Stimulated activated naive CD8-positive, alpha-beta T cell treated with anti-CD3 and anti-CD28 coated beads, Interleukin-15, amount 100 ng/mL, for 72 hours (primary cell): ENCODE results near the gene CD55.

Source experiments
- ATAC-seq: fragments of 150-1000 bp; cut with Tn5 transposase; 2 replicates; pipeline ENCODE4 v1.10.0; 2021; ENCODE audit warnings: mild to moderate bottlenecking, moderate library complexity
- DNase-seq, 2 donors: peaks; one replicate each; pipeline ENCODE4 v3.0.0; 2021 to 2022
- H3K27ac Mint-ChIP-seq, 2 donors: one replicate each; pipeline ENCODE4 v1.8.0; 2022; ENCODE audit warnings: mild to moderate bottlenecking in 2 of 2, mixed read lengths in 2 of 2, moderate library complexity in 2 of 2
- H3K27me3 Mint-ChIP-seq: one replicate; pipeline ENCODE4 v1.8.0; 2022; ENCODE audit warnings: mixed read lengths
- H3K4me1 Mint-ChIP-seq: one replicate; pipeline ENCODE4 v1.8.0; 2022; ENCODE audit warnings: mild to moderate bottlenecking, mixed read lengths
- H3K4me3 Mint-ChIP-seq, 2 donors: one replicate each; pipeline ENCODE4 v1.8.0; 2022; ENCODE audit warnings: mild to moderate bottlenecking in 2 of 2, mixed read lengths in 2 of 2, moderate library complexity in 1 of 2
- H3K9me3 Mint-ChIP-seq, 2 donors: one replicate each; pipeline ENCODE4 v1.8.0; 2022; ENCODE audit warnings: mixed read lengths in 2 of 2

CD55 gene

DNA sequence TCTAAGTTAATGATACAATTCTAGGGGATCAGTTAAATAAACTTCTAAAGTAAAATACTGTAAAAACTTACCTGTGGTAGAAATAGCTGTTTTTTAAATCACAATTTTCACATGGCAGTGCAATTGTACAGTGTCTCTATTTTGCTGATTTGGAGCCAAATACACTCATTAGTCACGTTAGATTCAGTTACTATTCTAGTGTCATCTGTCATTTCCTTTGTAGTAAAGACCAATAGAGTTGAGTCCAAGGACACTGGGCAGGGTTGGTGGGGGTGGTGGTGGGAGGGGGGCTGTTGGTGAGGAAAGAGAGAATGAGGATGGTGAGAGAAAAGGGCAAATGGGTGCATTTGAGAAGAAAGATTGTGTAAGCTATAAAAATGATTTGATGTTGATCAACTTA, 33.6 kb downstream of the CD55 start:
- ATAC-seq (no peak), DNase-seq (no peak)
- no peaks in the 10 kb centered on the region for H3K27me3 Mint-ChIP-seq
- H3K4me1 Mint-ChIP-seq = peaks cover 58% of the 10 kb centered on the region
- H3K9me3 Mint-ChIP-seq = peaks cover 11 to 13% of the 10 kb centered on the region in 2 donors
- H3K27ac Mint-ChIP-seq = no peak overlapping the region
- H3K4me3 Mint-ChIP-seq = peak overlapping the region in 1 of 2 donors; percentile 9

DNA sequence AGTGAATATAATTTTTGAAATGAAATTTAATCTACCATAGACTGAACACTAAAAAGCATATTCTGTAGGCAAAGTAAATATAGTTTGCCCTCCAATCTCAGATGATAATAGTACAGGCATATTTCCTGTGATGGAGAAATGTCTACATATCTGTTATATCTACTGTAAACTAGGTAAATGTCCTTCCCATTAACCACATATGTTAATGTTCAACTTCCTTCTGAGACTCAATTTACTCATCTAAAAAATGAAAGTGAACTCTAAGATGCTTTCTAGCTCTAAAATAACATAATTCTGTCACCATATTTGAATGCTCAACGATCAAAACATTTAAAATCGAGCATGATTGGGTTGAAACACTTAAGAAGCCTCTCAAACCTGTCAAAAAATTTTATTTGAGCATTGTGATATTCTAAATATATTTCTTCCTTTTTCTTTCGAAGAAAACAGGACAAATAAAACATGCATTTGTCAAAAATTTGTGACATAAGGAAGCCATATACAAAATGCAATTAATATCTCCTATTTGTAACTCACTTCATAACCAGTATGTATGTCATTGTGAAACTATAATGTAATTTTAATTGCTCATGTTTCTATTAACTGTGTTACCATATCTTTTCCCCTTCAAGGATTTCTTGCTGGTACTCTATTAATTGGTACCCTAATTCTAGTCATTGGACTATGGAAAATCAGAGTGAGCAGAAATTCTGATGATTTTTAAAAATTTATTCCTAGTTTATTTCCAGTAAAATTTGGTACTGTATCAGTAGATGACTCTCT, 34.2 kb downstream of the CD55 start:
- no peaks in the 10 kb centered on the region for H3K27me3 Mint-ChIP-seq
- no peak overlapping the region for H3K27ac Mint-ChIP-seq
- peak overlapping the region in 1 of 2 donors; percentile 9 for H3K4me3 Mint-ChIP-seq
- H3K4me1 Mint-ChIP-seq = peaks cover 52% of the 10 kb centered on the region
- no peak for ATAC-seq
- DNase-seq = no peak
- peaks cover 5 to 7% of the 10 kb centered on the region in 2 donors for H3K9me3 Mint-ChIP-seq

DNA sequence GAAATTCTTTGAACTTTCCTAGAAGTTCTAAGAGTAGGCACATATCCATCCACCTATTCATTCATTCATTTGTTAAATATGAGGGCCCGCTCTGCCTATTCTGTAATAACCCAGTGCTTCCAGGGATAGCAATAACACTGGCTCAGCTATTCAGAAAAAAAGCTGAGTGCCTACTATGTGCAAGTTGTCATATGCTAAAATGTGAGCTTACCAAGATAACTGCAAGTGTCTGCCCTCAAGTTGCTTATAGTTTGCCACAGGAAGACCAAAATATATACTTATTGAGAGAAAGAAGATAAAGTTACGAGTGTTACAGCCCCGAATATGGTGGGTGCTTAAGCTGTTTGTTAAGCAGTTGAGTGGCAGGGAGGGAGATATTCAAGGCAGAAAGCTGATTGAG, 39.6 kb downstream of the CD55 start:
- H3K4me3 Mint-ChIP-seq = no peak overlapping the region
- H3K27ac Mint-ChIP-seq = no peak overlapping the region
- no peak for DNase-seq
- no peak for ATAC-seq
- H3K27me3 Mint-ChIP-seq = no peaks in the 10 kb centered on the region
- no peaks in the 10 kb centered on the region for H3K9me3 Mint-ChIP-seq
- H3K4me1 Mint-ChIP-seq = peaks cover 4% of the 10 kb centered on the region

DNA sequence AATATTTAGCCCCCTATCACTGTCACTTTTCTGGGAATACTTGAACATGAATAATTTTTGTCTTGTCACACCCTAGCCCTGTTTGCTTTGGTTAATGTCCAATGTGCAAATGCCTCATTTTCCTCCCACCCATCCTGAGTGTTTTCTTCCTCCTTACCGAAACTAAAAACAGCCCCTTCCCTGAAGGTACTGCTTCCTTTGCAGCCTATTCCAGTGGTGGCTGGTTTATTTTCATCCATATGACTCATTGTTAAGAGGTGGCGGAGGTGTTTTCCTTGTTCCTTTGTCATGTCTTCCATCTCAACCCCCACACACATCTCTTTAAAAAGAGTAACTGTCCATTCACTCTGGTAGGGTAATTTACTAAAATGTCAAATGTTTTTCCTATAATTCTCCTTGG, 40.4 kb downstream of the CD55 start:
- Mint-ChIP-seq H3K27me3 (no peaks in the 10 kb centered on the region), H3K9me3 (no peaks in the 10 kb centered on the region), H3K27ac (no peak overlapping the region), H3K4me1 (no peaks in the 10 kb centered on the region), H3K4me3 (no peak overlapping the region)
- ATAC-seq (no peak), DNase-seq (no peak)

DNA sequence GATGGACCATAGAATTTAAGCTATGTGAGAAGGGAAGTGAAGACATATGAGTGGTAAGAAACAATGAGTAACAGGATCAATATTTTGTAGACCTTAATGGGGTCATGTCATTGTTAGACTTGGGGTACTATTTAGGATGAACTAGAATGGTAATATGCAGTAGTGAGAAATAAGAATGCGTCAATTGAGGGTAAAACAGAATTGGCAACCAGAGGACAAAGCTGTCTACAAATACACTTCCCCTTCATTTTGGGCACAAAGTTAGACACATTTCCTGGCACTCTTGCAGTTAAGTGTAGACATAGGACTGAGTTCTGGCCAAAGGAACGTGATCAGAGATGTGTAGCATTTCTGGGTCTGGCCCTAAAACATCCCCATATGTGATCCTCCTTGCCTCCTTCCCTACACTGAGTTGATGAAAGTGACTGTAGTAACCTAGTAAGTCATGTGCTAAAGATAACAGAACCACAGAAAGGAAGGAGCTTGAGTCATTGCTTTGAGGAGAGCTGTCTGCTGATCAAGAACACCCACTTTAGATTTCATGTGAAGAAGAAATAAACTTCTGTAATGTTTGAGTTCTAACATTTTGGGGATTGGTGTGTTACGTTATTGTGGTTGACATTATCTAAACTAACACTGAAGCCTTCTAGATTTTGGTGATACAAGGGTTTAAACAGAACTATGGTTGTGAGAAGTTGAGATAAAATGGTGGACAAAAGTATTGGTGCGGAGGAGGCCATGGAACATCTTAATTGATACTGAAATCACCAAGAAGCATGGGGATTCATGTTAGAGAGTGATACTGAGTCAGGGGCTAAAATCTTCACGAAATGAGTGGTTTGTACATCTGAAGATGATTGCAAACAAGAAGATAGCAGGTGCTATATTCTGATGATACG, 41.7 kb downstream of the CD55 start:
- ATAC-seq = peak; percentile 95
- H3K27me3 Mint-ChIP-seq = no peaks in the 10 kb centered on the region
- no peak overlapping the region for H3K27ac Mint-ChIP-seq
- H3K4me1 Mint-ChIP-seq = no peaks in the 10 kb centered on the region
- H3K9me3 Mint-ChIP-seq = no peaks in the 10 kb centered on the region
- H3K4me3 Mint-ChIP-seq = no peak overlapping the region
- peak; percentile 25 to 40 for DNase-seq

DNA sequence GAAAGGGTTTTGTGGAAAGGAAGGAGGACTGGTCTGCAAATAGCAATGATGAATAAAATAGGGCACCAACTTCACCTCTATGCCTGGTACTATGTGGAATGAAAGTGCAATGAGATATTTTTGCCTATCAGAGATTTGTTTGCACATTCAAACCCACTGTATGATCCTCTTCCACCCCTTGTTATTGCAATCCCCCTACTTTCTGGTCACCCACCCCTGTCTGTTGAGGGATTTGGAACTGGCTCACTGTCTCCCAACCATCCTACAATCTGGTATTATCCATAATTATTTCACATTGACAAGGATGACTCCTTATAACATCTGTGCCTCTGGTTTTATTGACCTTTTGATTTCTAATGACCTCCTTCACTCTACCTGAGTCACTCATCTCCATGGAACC, 42.4 kb downstream of the CD55 start:
- ATAC-seq (no peak), DNase-seq (no peak)
- Mint-ChIP-seq H3K9me3 (no peaks in the 10 kb centered on the region), H3K4me3 (no peak overlapping the region), H3K4me1 (no peaks in the 10 kb centered on the region), H3K27me3 (no peaks in the 10 kb centered on the region), H3K27ac (no peak overlapping the region)

DNA sequence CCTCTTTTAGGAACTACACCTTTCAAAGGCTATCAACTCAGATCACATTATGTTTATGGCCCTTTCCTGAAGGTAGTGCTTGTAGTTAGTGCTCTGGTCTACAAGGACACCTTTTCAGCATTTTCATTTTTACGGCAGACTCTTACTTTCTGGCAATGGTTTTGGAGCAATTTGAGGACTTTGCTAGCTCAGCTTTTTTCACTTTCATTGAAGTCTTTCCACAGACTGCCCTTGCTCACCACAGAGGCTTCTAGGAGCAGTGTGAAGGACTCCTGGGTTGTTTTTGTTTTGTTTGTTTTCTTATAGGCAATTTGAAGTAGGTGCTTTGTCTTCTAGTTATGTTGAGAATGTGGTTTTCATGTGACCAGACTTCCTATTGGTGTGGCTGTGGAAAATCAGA, 43.1 kb downstream of the CD55 start:
- Mint-ChIP-seq H3K27ac (no peak overlapping the region), H3K27me3 (no peaks in the 10 kb centered on the region), H3K4me1 (peaks cover 2% of the 10 kb centered on the region), H3K9me3 (no peaks in the 10 kb centered on the region), H3K4me3 (no peak overlapping the region)
- no peak for ATAC-seq
- no peak for DNase-seq

DNA sequence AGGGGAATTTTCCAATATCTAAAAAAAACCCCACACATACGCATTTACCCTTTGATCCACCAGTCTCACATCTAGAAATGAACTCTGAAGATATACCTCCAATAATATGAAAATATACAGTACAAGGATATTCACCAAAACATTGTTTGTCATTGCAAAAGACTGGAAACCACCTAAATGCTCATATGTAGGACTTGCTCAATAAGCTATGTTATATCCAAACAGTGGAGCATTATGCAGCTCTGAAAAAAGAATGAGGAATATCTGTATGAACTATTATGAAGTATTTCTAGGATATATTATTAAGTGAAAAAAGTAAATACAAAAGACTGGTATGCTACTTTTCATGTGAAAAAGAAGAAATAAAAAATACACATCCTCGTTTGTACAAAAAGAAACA, 43.6 kb downstream of the CD55 start:
- ATAC-seq (no peak), DNase-seq (no peak)
- H3K27me3 Mint-ChIP-seq = no peaks in the 10 kb centered on the region
- peak overlapping the region in 1 of 2 donors; percentile 38 for H3K27ac Mint-ChIP-seq
- peaks cover 5% of the 10 kb centered on the region for H3K4me1 Mint-ChIP-seq
- no peak overlapping the region for H3K4me3 Mint-ChIP-seq
- no peaks in the 10 kb centered on the region for H3K9me3 Mint-ChIP-seq

DNA sequence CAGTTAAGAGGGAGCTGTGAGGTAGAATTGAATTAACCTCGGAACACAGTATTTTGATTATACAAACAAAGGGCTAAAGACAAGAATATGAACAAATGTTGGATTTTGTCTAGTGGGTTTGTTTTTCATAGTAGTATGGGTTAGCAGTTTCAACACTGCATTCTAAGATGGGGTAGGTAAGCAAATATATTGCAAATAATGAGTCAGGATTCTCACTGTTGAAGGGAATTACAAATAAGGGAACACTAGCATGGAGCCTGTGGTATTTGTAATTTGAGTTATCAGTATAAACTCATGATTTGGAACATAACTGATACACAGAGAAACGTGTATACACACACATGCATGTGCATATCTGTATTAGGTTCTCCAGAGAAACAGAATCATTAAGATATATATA, 44.5 kb downstream of the CD55 start:
- Mint-ChIP-seq H3K27ac (no peak overlapping the region), H3K9me3 (no peaks in the 10 kb centered on the region), H3K4me1 (peaks cover 12% of the 10 kb centered on the region), H3K4me3 (no peak overlapping the region), H3K27me3 (no peaks in the 10 kb centered on the region)
- DNase-seq = no peak
- ATAC-seq = no peak

DNA sequence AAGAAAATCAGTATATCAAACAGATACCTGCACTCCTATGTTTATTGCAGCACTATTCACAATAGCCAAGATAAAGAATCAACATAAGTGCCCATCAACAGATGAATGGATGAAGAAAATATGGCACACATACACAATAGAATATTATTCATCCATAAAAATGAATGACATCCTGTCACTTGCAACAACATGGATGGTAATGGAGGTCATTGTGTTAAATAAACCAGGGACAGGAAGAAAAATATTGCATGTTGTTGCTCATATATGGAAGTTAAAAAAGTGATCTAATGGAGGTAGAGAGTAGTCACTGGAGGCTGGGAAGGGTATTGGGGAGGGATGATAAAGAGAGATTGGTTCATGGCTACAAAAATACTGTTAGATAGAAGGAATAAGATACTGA, 67.2 kb downstream of the CD55 start:
- H3K27me3 Mint-ChIP-seq = no peaks in the 10 kb centered on the region
- H3K4me3 Mint-ChIP-seq = no peak overlapping the region
- ATAC-seq (no peak), DNase-seq (no peak)
- peaks cover 14% of the 10 kb centered on the region for H3K4me1 Mint-ChIP-seq
- H3K9me3 Mint-ChIP-seq = peaks cover 27 to 38% of the 10 kb centered on the region in 2 donors
- H3K27ac Mint-ChIP-seq = no peak overlapping the region

DNA sequence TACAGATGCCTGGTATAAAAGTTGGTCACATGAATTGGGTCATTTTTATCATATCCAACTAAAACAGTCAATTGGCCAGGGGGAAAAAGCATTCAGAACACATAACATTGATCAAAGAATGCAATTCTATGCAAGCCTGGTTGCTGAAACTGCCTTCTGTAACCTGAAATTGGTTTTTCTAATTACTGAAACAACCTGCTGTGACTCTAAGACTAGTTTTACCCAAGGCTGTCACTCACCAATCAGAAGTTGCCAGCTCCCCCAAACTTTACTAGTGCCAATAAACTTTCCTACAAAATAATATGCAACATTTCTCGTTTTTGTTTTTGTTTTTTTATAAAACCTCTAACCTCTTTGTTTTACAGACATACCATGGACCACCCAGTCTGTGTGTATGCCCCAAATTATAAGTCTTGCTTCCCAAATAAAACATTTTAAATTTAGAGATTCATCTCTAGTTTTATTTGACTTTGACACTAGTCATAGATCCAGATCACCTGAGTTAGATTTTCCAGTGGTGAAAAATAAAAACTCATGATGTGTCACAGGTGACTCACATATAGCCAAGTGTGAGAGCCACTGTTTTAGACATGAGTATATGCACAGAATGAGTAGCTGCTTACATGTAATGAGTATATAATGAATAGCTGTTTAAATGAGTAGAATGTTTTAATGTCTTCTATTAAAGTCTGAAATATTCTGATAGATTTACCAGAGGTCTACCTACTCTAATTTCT, 68.4 kb downstream of the CD55 start:
- H3K4me1 Mint-ChIP-seq = peaks cover 14% of the 10 kb centered on the region
- H3K27me3 Mint-ChIP-seq = no peaks in the 10 kb centered on the region
- peak overlapping the region; percentile 89 to 91 for H3K27ac Mint-ChIP-seq
- H3K9me3 Mint-ChIP-seq = peaks cover 21 to 37% of the 10 kb centered on the region in 2 donors
- DNase-seq = peak in 1 of 2 donors; percentile 30
- peak; percentile 100 for ATAC-seq
- peak overlapping the region in 1 of 2 donors; percentile 40 for H3K4me3 Mint-ChIP-seq

DNA sequence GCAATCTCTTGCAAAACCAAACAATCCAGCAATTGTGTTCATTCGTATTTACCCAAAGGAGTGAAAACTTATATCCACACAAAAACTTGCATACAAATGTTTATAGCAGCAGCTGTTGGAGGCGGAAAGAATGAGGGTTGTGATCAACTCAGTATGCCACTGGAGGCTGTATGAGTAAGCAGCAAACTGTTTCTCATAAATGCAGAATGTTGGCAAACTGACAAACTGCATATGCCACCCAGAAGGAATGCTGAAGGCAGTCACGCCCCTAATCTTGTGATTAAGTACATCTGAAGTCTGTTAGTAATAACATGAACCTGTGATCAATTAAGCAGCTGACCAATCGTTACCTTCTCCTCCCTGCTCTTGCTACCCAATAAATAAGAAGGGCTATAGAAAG, 72.1 kb downstream of the CD55 start:
- peaks cover 23% of the 10 kb centered on the region for H3K4me1 Mint-ChIP-seq
- peaks cover 4 to 13% of the 10 kb centered on the region in 2 donors for H3K9me3 Mint-ChIP-seq
- DNase-seq = no peak
- no peak for ATAC-seq
- H3K4me3 Mint-ChIP-seq = no peak overlapping the region
- H3K27me3 Mint-ChIP-seq = no peaks in the 10 kb centered on the region
- no peak overlapping the region for H3K27ac Mint-ChIP-seq

DNA sequence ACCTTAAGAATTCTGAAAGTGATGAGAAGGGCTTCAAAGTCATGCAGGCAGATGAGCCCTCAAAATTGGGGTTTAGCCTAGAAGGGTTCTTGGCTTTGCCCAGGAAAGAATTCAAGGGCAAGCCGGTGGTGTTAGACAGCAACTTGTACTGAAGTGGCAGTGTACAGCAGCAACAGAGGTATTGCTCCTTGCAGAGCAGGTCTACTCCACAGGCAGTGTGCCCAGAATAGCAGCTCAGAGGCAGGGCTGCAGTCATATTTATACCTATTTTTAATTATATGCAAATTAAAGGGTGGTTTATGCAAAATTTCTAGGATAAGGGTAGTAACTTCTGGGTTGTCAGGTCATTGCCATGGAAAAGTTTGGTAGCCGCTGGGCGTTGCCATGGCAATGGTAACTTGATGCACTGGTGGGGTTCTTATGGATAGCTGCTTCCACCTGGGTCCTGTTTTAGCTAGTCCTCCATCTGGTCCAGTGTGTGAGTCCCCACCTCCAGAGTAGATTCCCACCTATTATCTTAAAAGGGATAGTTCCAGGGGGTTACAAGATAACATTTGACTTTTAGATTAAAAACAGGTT, 74.8 kb downstream of the CD55 start:
- Mint-ChIP-seq H3K4me3 (no peak overlapping the region), H3K9me3 (peaks cover 4 to 13% of the 10 kb centered on the region in 2 donors), H3K4me1 (peaks cover 12% of the 10 kb centered on the region), H3K27ac (peak overlapping the region in 1 of 2 donors; percentile 50), H3K27me3 (no peaks in the 10 kb centered on the region)
- DNase-seq (no peak), ATAC-seq (no peak)

DNA sequence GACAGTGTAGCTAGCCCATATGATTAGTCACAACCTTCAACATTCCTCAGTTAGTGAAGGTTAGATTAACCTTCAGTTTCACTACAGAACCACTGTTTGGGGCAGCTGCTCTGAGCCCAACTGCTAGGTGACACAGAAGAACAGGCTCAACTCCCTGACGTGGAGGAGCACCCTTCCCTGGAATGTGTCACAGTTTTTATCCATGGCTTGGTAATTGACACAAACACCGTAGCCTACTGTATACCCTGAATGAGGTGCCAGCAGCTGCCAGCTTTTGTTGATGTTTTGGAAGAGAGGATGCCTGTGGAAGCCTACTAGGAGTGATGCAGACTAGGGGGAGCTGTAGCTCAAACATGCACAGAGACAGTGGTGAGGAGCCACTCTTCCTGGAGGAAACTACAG, 76.0 kb downstream of the CD55 start:
- Mint-ChIP-seq H3K27me3 (no peaks in the 10 kb centered on the region), H3K9me3 (peaks cover 0 to 12% of the 10 kb centered on the region in 2 donors), H3K4me1 (peaks cover 9% of the 10 kb centered on the region), H3K27ac (no peak overlapping the region), H3K4me3 (peak overlapping the region in 1 of 2 donors; percentile 31)
- DNase-seq (no peak), ATAC-seq (peak; percentile 43)

DNA sequence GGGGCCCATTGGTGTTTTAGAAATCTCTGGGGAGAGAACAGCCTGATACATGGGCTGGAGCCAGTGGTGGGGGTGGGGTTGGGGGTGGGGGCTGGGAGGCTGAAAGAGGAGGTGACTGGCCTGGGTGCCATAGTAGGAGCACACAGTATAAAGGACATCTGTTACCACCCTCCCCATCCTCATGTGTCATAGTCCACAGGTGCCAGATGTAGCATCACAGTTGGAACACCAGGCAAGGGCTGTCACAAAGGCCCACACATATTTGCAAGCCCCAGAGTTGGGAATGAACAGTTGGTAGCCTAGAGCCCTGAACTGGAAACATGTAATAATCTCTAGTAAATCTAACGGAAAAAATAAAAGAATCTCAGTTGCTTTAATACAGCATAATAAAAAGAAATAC, 77.5 kb downstream of the CD55 start:
- Mint-ChIP-seq H3K9me3 (peaks cover 0 to 12% of the 10 kb centered on the region in 2 donors), H3K27me3 (no peaks in the 10 kb centered on the region), H3K4me3 (no peak overlapping the region), H3K4me1 (peaks cover 9% of the 10 kb centered on the region), H3K27ac (no peak overlapping the region)
- ATAC-seq (no peak), DNase-seq (no peak)
